HG02870 (cell line): ENCODE results near the gene CD47.

Source experiments
- ATAC-seq: cut with Tn5 transposase; IDR thresholded peaks from one replicate; pipeline ENCODE4 v1.9.1; 2021; ENCODE audit warnings: mild to moderate bottlenecking, moderate library complexity; ENCODE audit not compliant: unreplicated experiment

Gene CD47

GRCh38 chr3:108021131-108021530 is 69.7 kb downstream of the CD47 start:
- no peak for ATAC-seq

GRCh38 chr3:108018552-108018951 is 72.3 kb downstream of the CD47 start:
- ATAC-seq: no peak

GRCh38 chr3:108017587-108017986 is 73.2 kb downstream of the CD47 start:
- ATAC-seq: no peak

- ATAC-seq: no peak
These were observed 75.9 kb downstream of the CD47 start for GRCh38 chr3:108014943-108015342.

GRCh38 chr3:108013141-108014055 is 77.4 kb downstream of the CD47 start:
- ATAC-seq: no peak

- ATAC-seq: no peak
These were observed 78.5 kb downstream of the CD47 start for GRCh38 chr3:108012304-108012703.

GRCh38 chr3:108011616-108012015 is 79.2 kb downstream of the CD47 start:
- ATAC-seq: no peak

- peak; percentile 49 for ATAC-seq
These were observed 81.7 kb downstream of the CD47 start for GRCh38 chr3:108008931-108009639.

- ATAC-seq: no peak
These were observed 82.7 kb downstream of the CD47 start for GRCh38 chr3:108008106-108008505.

GRCh38 chr3:108006881-108007331 is 83.9 kb downstream of the CD47 start:
- no peak for ATAC-seq

GRCh38 chr3:108006077-108006771 is 84.6 kb downstream of the CD47 start:
- ATAC-seq: no peak

GRCh38 chr3:108004647-108005046 is 86.2 kb downstream of the CD47 start:
- no peak for ATAC-seq

GRCh38 chr3:108001457-108001856 is 89.4 kb downstream of the CD47 start:
- no peak for ATAC-seq

- ATAC-seq: no peak
These were observed 91.5 kb downstream of the CD47 start for GRCh38 chr3:107999215-107999775.

- ATAC-seq: no peak
These were observed 93.2 kb downstream of the CD47 start for GRCh38 chr3:107997671-107998070.

GRCh38 chr3:107995823-107996222 is 95.0 kb downstream of the CD47 start:
- no peak for ATAC-seq

GRCh38 chr3:107994956-107995715 is 95.7 kb downstream of the CD47 start:
- no peak for ATAC-seq

- no peak for ATAC-seq
These were observed 96.7 kb downstream of the CD47 start for GRCh38 chr3:107994181-107994580.

GRCh38 chr3:107993771-107994170 is 97.1 kb downstream of the CD47 start:
- ATAC-seq: no peak
